ENCODE measurements around the gene ACSM3. TPM values are rescaled to one million over a fixed set of nuclear protein-coding genes. Genes with fewer than 3 reads are reported as not detected.

Gene ACSM3
- total RNA-seq, 1 donor from 2014 or later: 122 TPM

- DNase-seq (ENCODE audit: low spot score in 2 of 2, unreplicated experiment in 2 of 2): no peak
- Mint-ChIP-seq H3K9me3 (no peaks in the 10 kb centered on the region), H3K27ac (no peak overlapping the region)
Measured at GRCh38 chr16:20781697-20782096, 17.9 kb downstream of the ACSM3 start.

GRCh38 chr16:20782470-20782869, 18.7 kb downstream of the ACSM3 start:
- no peak for DNase-seq (ENCODE audit: low spot score in 2 of 2, unreplicated experiment in 2 of 2)
- Mint-ChIP-seq H3K4me3 (no peak overlapping the region), H3K9me3 (no peaks in the 10 kb centered on the region), H3K27ac (no peak overlapping the region), H3K36me3 (peaks cover 9% of the 10 kb centered on the region), H3K27me3 (ENCODE audit: low read depth) (no peaks in the 10 kb centered on the region), H3K4me1 (peaks cover 2% of the 10 kb centered on the region)
- no peak for TF ChIP-seq CTCF (IDR thresholded peaks at IDR 0.05; ENCODE audit: unreplicated experiment)

More at GRCh38 chr16:20781697-20782096, 17.9 kb downstream of the ACSM3 start:
- Mint-ChIP-seq H3K27me3 (ENCODE audit: low read depth) (no peaks in the 10 kb centered on the region), H3K4me1 (peaks cover 7% of the 10 kb centered on the region), H3K36me3 (peaks cover 11% of the 10 kb centered on the region), H3K4me3 (no peak overlapping the region)
- no peak for TF ChIP-seq CTCF (IDR thresholded peaks at IDR 0.05; ENCODE audit: unreplicated experiment)

GRCh38 chr16:20784204-20784603, 20.4 kb downstream of the ACSM3 start:
- Mint-ChIP-seq H3K36me3 (peaks cover 6% of the 10 kb centered on the region), H3K4me3 (no peak overlapping the region), H3K27ac (no peak overlapping the region), H3K9me3 (no peaks in the 10 kb centered on the region), H3K27me3 (ENCODE audit: low read depth) (no peaks in the 10 kb centered on the region), H3K4me1 (no peaks in the 10 kb centered on the region)
- no peak for DNase-seq (ENCODE audit: low spot score in 2 of 2, unreplicated experiment in 2 of 2)
- TF ChIP-seq CTCF (IDR thresholded peaks at IDR 0.05; ENCODE audit: unreplicated experiment): no peak

- H3K9me3 Mint-ChIP-seq: no peaks in the 10 kb centered on the region
- H3K4me1 Mint-ChIP-seq: no peaks in the 10 kb centered on the region
- H3K36me3 Mint-ChIP-seq: no peaks in the 10 kb centered on the region
- no peak overlapping the region for H3K4me3 Mint-ChIP-seq
- no peak for DNase-seq (ENCODE audit: low spot score in 2 of 2, unreplicated experiment in 2 of 2)
- H3K27ac Mint-ChIP-seq: no peak overlapping the region
- H3K27me3 Mint-ChIP-seq (ENCODE audit: low read depth): no peaks in the 10 kb centered on the region
- no peak for TF ChIP-seq CTCF (IDR thresholded peaks at IDR 0.05; ENCODE audit: unreplicated experiment)
Measured at GRCh38 chr16:20789130-20789529, 25.3 kb downstream of the ACSM3 start.

- H3K9me3 Mint-ChIP-seq: no peaks in the 10 kb centered on the region
- H3K4me3 Mint-ChIP-seq: no peak overlapping the region
- H3K27me3 Mint-ChIP-seq (ENCODE audit: low read depth): no peaks in the 10 kb centered on the region
- no peak for DNase-seq (ENCODE audit: low spot score in 2 of 2, unreplicated experiment in 2 of 2)
- TF ChIP-seq CTCF (IDR thresholded peaks at IDR 0.05; ENCODE audit: unreplicated experiment): no peak
- no peaks in the 10 kb centered on the region for H3K4me1 Mint-ChIP-seq
- no peak overlapping the region for H3K27ac Mint-ChIP-seq
- no peaks in the 10 kb centered on the region for H3K36me3 Mint-ChIP-seq
Measured at GRCh38 chr16:20791923-20792612, 28.3 kb downstream of the ACSM3 start.
